Epithelial cell of prostate (primary cell): ENCODE measurements around the gene TUG1.

Source experiments
- DNase-seq: peaks from one replicate; pipeline ENCODE4 v3.0.0-alpha.2; 2011; ENCODE audit warnings: low read depth, low spot score
- H3K27ac ChIP-seq: fragments of 450-650 bp; 2 replicates; pipeline ENCODE4 v1.5.1; 2017; ENCODE audit warnings: mild to moderate bottlenecking

Gene TUG1

GRCh38 chr22:30996462-30996861 lies 27.4 kb downstream of the TUG1 start:
- DNase-seq, result no peak
- H3K27ac ChIP-seq, result no peak overlapping the region

GRCh38 chr22:30998329-30998728 lies 29.3 kb downstream of the TUG1 start:
- no peak overlapping the region for H3K27ac ChIP-seq
- no peak for DNase-seq

DNA sequence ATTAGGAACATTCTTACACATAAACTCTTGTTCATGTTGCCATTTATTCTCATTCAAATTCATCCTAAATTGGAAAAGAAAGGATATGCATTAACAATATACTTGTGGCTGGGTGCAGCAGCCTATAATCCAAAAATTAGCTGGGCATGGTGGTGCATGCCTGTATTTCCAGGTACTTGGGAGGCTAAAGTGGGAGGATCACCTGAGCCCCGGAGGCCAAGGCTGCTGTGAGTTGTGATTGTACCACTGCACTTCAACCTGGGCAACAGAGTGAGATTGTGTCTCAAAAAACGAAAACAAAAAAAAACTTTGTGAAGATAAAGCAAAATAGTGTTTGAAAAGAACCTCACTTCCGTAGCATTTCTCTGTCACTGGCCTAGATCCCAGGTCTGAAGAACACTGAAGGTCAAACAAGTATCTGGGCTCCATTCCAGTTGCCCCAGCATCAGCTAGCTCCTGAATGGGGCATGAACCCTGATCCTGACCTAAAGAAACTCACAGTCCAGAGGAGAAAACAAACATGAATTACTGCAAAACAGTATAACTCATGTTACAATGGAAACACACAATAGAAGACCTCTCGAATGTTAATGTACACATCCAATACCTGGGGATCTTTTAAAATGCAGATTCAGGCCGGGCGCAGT lies 32.2 kb downstream of the TUG1 start:
- DNase-seq, result no peak
- H3K27ac ChIP-seq, result no peak overlapping the region

- no peak for DNase-seq
- no peak overlapping the region for H3K27ac ChIP-seq
Observed at GRCh38 chr22:31005535-31005934, 36.5 kb downstream of the TUG1 start.

- DNase-seq, result no peak
- no peak overlapping the region for H3K27ac ChIP-seq
Observed at GRCh38 chr22:31019191-31019930, 50.3 kb downstream of the TUG1 start.

DNA sequence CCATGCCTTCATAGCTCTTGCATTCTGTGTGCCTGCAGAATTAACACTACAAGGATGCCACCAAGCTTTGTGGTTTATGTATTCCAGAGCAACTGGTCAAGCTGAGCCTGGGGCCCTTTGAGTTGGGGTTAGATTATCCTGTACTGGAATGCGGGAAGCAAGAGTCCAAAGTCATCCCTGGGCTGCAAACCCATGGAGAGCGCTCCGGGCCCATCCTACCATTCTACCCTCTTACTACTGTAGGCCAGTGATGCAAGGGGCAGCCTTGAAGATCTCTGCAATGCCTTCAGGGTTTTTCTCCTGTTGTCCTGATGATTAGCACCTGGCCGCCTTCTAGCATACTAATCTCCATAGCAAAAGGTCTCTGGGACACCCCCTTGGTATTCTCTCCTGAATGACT lies 51.3 kb downstream of the TUG1 start:
- no peak overlapping the region for H3K27ac ChIP-seq
- no peak for DNase-seq

- no peak overlapping the region for H3K27ac ChIP-seq
- no peak for DNase-seq
Observed at GRCh38 chr22:31022516-31022915, 53.5 kb downstream of the TUG1 start.
